ENCODE data around the gene PDZRN3. TPM values are rescaled to one million over a fixed set of nuclear protein-coding genes. Genes with fewer than 3 reads are reported as not detected.

PDZRN3 gene
- total RNA-seq, 1 donor from 2014 or later = 4.1 TPM

DNA sequence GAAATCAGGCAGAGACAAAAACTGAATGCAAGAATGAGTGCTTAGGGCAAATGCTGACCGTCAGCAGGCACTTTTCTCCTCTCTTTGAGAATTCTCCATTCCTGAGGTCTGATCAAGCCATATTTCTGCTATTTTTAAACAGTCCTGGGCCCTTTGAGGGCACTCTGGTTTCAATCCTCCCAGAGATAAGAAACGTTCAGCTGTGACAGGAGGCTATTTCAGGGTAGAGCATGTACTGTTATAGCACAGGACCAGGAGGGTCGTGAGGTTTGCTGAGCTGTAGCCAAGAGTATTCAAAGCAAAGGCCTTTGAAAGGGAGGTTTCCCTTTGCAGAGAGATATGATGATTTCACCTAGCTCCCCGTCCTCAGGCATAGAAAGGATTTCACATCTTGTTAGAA, 39.6 kb upstream of the PDZRN3 start:
- no peak overlapping the region for H3K4me3 ChIP-seq (ENCODE audit: low read depth, low read length)
- H3K27me3 ChIP-seq (ENCODE audit: control insufficient read depth, insufficient read depth, low read length) = no peaks in the 10 kb centered on the region
- no peaks in the 10 kb centered on the region for H3K36me3 ChIP-seq (ENCODE audit: control insufficient read depth, insufficient read depth, low read length)
- DNase-seq (ENCODE audit: low read depth) = no peak
- TF ChIP-seq, protein P1, sequence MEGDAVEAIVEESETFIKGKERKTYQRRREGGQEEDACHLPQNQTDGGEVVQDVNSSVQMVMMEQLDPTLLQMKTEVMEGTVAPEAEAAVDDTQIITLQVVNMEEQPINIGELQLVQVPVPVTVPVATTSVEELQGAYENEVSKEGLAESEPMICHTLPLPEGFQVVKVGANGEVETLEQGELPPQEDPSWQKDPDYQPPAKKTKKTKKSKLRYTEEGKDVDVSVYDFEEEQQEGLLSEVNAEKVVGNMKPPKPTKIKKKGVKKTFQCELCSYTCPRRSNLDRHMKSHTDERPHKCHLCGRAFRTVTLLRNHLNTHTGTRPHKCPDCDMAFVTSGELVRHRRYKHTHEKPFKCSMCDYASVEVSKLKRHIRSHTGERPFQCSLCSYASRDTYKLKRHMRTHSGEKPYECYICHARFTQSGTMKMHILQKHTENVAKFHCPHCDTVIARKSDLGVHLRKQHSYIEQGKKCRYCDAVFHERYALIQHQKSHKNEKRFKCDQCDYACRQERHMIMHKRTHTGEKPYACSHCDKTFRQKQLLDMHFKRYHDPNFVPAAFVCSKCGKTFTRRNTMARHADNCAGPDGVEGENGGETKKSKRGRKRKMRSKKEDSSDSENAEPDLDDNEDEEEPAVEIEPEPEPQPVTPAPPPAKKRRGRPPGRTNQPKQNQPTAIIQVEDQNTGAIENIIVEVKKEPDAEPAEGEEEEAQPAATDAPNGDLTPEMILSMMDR (IDR thresholded peaks at IDR 0.05; ENCODE audit: insufficient read depth, low read length, poor library complexity, severe bottlenecking) = no peak

- Histone ChIP-seq H3K4me3 (ENCODE audit: low read depth, low read length) (no peak overlapping the region), H3K27me3 (ENCODE audit: control insufficient read depth, insufficient read depth, low read length) (no peaks in the 10 kb centered on the region), H3K36me3 (ENCODE audit: control insufficient read depth, insufficient read depth, low read length) (no peaks in the 10 kb centered on the region)
- TF ChIP-seq, protein P1 (IDR thresholded peaks at IDR 0.05; ENCODE audit: insufficient read depth, low read length, poor library complexity, severe bottlenecking) = no peak
- DNase-seq (ENCODE audit: low read depth) = no peak
Measured at GRCh38 chr3:73663495-73663894, 38.8 kb upstream of the PDZRN3 start.

- H3K27me3 ChIP-seq (ENCODE audit: control insufficient read depth, insufficient read depth, low read length) = no peaks in the 10 kb centered on the region
- TF ChIP-seq, protein P1 (IDR thresholded peaks at IDR 0.05; ENCODE audit: insufficient read depth, low read length, poor library complexity, severe bottlenecking) = no peak
- peak; percentile 12 for DNase-seq (ENCODE audit: low read depth)
- H3K36me3 ChIP-seq (ENCODE audit: control insufficient read depth, insufficient read depth, low read length) = no peaks in the 10 kb centered on the region
- no peak overlapping the region for H3K4me3 ChIP-seq (ENCODE audit: low read depth, low read length)
Measured at GRCh38 chr3:73661265-73661664, 36.5 kb upstream of the PDZRN3 start.

DNA sequence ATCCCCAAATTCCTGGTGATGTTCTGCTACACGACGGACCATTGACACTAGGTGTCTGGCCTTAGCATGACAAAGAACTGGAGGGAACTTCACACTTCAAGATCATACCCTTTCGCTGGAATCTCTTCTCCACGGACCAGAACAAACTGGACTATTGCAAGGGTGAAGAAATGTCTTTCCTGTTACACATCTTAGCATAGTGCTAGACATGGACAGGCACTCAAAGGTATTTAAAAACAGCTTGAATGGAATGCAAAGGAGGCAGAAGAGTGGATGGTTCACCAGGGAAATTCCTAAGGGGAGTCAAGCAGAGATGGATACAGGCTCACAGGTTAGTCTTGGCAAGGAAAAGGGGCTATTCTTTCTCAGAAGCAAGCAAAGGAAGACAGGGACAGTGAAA, 33.5 kb upstream of the PDZRN3 start:
- DNase-seq (ENCODE audit: low read depth) = no peak
- H3K27me3 ChIP-seq (ENCODE audit: control insufficient read depth, insufficient read depth, low read length) = no peaks in the 10 kb centered on the region
- no peaks in the 10 kb centered on the region for H3K36me3 ChIP-seq (ENCODE audit: control insufficient read depth, insufficient read depth, low read length)
- no peak overlapping the region for H3K4me3 ChIP-seq (ENCODE audit: low read depth, low read length)
- TF ChIP-seq, protein P1 (IDR thresholded peaks at IDR 0.05; ENCODE audit: insufficient read depth, low read length, poor library complexity, severe bottlenecking) = no peak

GRCh38 chr3:73657186-73657585, 32.4 kb upstream of the PDZRN3 start:
- H3K36me3 ChIP-seq (ENCODE audit: control insufficient read depth, insufficient read depth, low read length) = no peaks in the 10 kb centered on the region
- DNase-seq (ENCODE audit: low read depth) = no peak
- H3K4me3 ChIP-seq (ENCODE audit: low read depth, low read length) = no peak overlapping the region
- TF ChIP-seq, protein P1 (IDR thresholded peaks at IDR 0.05; ENCODE audit: insufficient read depth, low read length, poor library complexity, severe bottlenecking) = no peak
- no peaks in the 10 kb centered on the region for H3K27me3 ChIP-seq (ENCODE audit: control insufficient read depth, insufficient read depth, low read length)

DNA sequence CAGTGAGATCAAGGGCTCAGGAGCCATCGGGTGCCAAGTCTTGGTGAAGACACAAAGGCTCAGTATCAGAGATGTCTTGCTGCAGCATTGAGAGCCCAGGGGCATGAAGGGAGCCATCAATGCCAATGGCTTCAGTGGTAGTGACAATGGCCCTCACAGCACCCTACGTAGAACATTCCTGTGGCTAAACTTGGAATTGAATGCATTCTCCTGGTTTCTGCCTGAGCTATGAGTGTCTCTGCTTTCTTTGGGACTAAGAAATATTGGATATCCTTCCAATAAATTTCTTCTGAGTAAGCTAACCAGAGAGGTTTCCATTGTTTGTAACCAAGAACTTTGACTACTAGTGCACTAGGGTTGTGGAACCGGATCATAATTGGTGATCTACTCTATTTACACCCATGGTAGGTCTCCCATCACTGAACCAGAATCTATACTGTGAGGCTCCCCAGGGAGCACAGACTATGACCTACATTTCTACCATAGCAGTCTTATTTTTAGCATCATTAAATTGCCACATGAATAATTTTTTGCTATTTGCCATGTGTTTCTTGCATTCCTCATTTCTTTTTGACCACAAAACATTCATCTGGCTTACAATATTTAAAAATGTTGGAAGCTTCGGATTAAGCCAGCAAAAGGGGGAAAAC, 31.6 kb upstream of the PDZRN3 start:
- Histone ChIP-seq H3K4me3 (ENCODE audit: low read depth, low read length) (no peak overlapping the region), H3K27me3 (ENCODE audit: control insufficient read depth, insufficient read depth, low read length) (no peaks in the 10 kb centered on the region), H3K36me3 (ENCODE audit: control insufficient read depth, insufficient read depth, low read length) (no peaks in the 10 kb centered on the region)
- TF ChIP-seq, protein P1 (IDR thresholded peaks at IDR 0.05; ENCODE audit: insufficient read depth, low read length, poor library complexity, severe bottlenecking) = no peak
- DNase-seq (ENCODE audit: low read depth) = no peak

All from kidney epithelial cell (primary cell).